BLaER1 (cell line): ENCODE data around the gene BNIP5.
"Not testable (repeated sequence)": the region's sequence is repeated elsewhere in the genome, so short reads cannot be mapped to it uniquely, and the experiment has no call there.

Experiments used
- H3K27ac ChIP-seq: shearing (Covaris generic); formaldehyde crosslinking; 2 replicates; pipeline ENCODE4 v1.8.1; 2022
- H3K27me3 ChIP-seq: shearing (Covaris generic); formaldehyde crosslinking; 2 replicates; pipeline ENCODE4 v1.8.1; 2022
- H3K36me3 ChIP-seq: shearing (Covaris generic); formaldehyde crosslinking; 2 replicates; pipeline ENCODE4 v1.8.1; 2022
- H3K4me1 ChIP-seq: shearing (Covaris generic); formaldehyde crosslinking; 2 replicates; pipeline ENCODE4 v1.8.1; 2022
- H3K4me2 ChIP-seq: shearing (Covaris generic); formaldehyde crosslinking; 2 replicates; pipeline ENCODE4 v1.8.1; 2022
- H3K4me3 ChIP-seq: shearing (Covaris generic); formaldehyde crosslinking; 2 replicates; pipeline ENCODE4 v1.8.1; 2022
- H3K9ac ChIP-seq: shearing (Covaris generic); formaldehyde crosslinking; 2 replicates; pipeline ENCODE4 v1.8.1; 2022
- H3K9me3 ChIP-seq: shearing (Covaris generic); formaldehyde crosslinking; 2 replicates; pipeline ENCODE4 v1.8.1; 2022
- H4K20me1 ChIP-seq: shearing (Covaris generic); formaldehyde crosslinking; 2 replicates; pipeline ENCODE4 v1.8.1; 2022
- Cebpa-rat ChIP-seq: shearing (Covaris generic); IDR thresholded peaks from 2 replicates; pipeline ENCODE4 v1.8.1; 2022

The BNIP5 gene

DNA sequence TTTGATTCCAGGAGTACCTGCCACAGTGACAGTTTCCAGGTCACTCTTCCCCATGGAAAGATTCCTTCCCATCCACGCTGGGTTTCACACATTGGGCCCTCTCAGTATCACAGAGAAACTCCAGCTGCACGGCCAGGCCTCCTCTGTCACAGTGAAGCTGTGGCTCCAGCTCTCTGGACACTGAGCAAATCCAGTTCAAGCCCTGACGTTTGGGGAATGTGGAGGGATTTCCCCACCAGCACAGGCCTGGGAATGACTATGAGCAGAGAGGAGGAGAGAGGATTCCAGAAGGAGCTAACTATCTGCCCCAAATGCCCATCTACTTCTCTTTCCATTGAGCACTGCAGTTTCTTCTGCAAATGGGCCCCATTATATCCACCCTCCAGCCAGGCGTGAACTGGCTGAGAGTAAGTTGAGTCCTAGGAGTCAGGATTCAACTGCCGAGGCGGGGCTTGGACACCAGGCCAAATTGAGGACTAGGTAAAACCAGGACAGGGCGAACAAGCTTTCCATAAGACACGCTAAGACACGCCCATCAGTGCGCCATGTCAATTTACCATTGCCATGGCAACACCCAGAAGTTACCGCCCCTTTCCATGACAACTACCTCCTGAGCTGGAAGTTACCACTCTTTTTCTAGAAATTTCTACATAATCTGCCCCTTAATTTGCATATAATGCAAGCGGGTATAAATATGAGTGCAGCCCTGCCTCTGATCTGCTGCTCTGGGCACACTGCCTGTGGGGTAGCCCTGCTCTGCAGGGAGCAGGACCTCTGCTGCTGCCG lies 9.2 kb upstream of the BNIP5 start:
- no peaks in the 10 kb centered on the region for H4K20me1 ChIP-seq
- H3K4me1 ChIP-seq: peaks cover 57% of the 10 kb centered on the region
- no peak for TF ChIP-seq Cebpa-rat
- no peak overlapping the region for H3K4me2 ChIP-seq
- no peaks in the 10 kb centered on the region for H3K9me3 ChIP-seq
- H3K27ac ChIP-seq: no peak overlapping the region
- H3K27me3 ChIP-seq: no peaks in the 10 kb centered on the region
- H3K4me3 ChIP-seq: no peak overlapping the region
- no peak overlapping the region for H3K9ac ChIP-seq
- H3K36me3 ChIP-seq: no peaks in the 10 kb centered on the region

DNA sequence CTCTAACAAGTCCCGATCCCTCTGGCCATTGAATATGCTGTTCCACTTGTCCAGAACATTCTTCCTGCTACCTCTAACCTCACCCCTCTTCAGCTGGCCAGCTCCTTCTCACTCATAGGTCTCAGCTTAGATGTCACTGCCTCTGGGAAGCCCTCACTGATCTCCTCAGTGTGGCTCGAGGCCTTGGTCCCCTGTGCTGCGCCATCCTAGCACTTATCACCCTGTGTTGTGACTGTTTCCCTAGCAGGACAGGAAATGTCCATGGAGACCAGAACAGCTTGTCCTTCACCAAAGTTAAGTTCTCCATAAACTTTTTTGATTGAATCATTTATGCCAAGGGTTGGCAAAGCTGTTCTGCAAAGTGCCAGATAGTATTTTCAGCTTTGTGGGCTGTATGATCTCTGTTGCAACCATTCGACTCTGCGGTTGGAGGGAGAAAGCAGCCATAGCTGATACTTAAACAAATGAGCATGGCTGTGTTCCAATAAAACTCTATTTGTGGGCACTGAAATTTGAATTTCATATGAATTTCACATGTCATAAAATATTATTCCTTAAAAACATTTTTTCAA lies 6.5 kb upstream of the BNIP5 start:
- H4K20me1 ChIP-seq: no peaks in the 10 kb centered on the region
- no peaks in the 10 kb centered on the region for H3K36me3 ChIP-seq
- H3K9ac ChIP-seq: no peak overlapping the region
- H3K4me2 ChIP-seq: no peak overlapping the region
- no peaks in the 10 kb centered on the region for H3K27me3 ChIP-seq
- H3K4me3 ChIP-seq: no peak overlapping the region
- peaks cover 49% of the 10 kb centered on the region for H3K4me1 ChIP-seq
- TF ChIP-seq Cebpa-rat: no peak
- no peak overlapping the region for H3K27ac ChIP-seq
- H3K9me3 ChIP-seq: no peaks in the 10 kb centered on the region

DNA sequence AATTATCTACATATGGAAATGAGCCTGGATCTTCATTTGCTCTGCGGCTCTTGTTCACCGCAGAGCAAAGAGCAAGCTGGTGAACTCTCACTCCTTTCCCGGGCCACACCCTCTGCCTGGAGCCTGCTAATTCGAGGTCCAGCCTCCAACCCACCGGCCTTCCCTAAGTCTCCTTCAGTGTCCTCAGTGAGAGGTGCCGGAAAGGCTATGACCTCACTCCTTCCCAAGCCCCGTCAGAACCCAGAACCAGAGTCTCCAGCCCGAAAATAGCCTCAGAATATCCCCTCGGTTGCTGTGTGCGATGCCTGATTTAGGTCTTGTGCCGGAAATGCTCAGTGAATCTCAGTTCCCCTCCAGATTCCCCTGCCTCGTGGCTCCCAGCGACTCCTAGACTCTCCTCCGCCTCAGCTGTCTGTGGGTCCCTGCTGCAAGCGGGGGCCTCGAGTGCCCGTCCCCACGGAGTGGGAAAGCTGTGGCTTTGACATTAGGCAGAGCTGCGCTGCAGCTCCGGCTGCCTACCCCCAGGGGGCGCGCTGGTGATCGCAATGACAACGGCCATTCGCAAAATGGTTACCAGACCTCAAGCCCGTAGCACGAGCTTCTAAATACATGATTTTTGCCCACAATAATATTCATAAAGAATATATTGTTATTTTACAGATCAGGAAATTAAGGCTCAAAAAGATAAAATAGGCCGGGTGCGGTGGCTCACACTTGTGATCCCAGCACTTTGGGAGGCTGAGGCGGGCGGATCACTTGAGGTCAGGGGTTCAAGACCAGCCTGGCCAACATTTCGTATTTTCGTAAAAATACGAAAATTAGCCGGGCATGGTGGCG lies 4.1 kb upstream of the BNIP5 start:
- Histone ChIP-seq H3K9me3 (no peaks in the 10 kb centered on the region), H3K27ac (no peak overlapping the region; the same call in 1 of the 2 replicates), H3K4me3 (no peak overlapping the region), H4K20me1 (no peaks in the 10 kb centered on the region), H3K9ac (no peak overlapping the region), H3K36me3 (no peaks in the 10 kb centered on the region), H3K4me2 (peak overlapping the region; percentile 68), H3K27me3 (no peaks in the 10 kb centered on the region), H3K4me1 (peaks cover 52% of the 10 kb centered on the region)
- TF ChIP-seq Cebpa-rat: no peak

DNA sequence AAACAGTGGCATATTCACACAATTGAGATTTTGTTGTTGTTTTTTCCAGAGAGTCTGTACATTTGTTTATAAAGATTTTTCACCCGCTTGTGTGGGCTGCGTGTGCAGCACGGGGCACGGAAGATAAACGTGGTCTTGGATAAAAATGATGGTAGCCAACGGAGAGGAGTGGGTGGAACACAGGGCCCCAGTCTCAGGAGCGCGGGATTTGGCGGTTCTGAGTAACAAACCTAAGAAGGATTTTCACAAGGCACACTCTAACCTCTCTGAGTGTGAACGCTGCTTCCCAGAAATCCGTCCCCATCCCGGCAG lies 3.6 kb upstream of the BNIP5 start:
- Histone ChIP-seq H3K9me3 (no peaks in the 10 kb centered on the region), H3K27me3 (no peaks in the 10 kb centered on the region), H3K27ac (no peak overlapping the region), H4K20me1 (no peaks in the 10 kb centered on the region), H3K9ac (no peak overlapping the region), H3K4me1 (peaks cover 53% of the 10 kb centered on the region), H3K4me2 (peak overlapping the region; percentile 68; the same call in 1 of the 2 replicates), H3K36me3 (no peaks in the 10 kb centered on the region), H3K4me3 (no peak overlapping the region)
- no peak for TF ChIP-seq Cebpa-rat

DNA sequence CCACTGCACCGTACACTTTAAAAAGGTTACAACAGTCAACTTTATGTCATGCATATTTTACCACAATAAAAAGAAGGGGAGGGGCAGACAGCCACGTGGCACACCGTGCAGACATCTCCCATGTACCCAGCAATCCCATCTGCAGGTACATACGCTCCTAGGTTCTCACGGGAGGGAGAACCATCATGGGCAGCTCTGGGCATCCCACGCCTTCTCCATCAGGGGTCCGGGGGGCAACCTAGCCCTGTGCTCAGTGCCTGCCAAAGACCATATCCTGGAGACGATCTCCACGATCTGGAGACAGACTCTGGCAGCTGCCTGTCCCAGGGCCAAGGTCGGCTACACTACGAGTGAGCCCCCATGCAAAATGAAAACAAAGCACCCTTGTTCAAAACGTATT lies 2.5 kb upstream of the BNIP5 start:
- Histone ChIP-seq H3K4me1 (peaks cover 64% of the 10 kb centered on the region), H3K9me3 (no peaks in the 10 kb centered on the region), H4K20me1 (no peaks in the 10 kb centered on the region), H3K4me2 (peak overlapping the region; percentile 35), H3K4me3 (no peak overlapping the region), H3K27ac (no peak overlapping the region), H3K9ac (no peak overlapping the region), H3K27me3 (no peaks in the 10 kb centered on the region), H3K36me3 (no peaks in the 10 kb centered on the region)
- no peak for TF ChIP-seq Cebpa-rat

DNA sequence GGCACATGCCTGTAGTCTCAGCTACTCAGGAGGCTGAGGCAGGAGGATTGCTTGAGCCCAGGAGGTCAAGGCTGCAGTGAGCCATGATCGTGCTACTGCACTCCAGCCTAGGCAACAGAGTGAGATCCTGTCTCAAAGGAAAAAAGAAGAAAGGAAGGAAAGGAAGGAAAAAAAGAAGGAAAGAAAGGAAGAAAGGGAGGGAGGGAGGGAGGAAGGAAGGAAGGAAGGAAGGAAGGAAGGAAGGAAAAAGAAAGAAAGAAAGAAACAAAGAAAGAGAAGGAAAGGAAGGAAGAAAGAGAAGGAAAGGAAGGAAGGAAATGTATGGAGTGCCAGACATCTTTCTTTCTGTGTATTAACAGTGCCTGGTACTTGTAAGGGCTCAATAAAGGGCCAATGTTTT lies 1.5 kb upstream of the BNIP5 start:
- H3K36me3 ChIP-seq, H4K20me1 ChIP-seq, H3K4me3 ChIP-seq, H3K9me3 ChIP-seq, H3K27ac ChIP-seq, H3K9ac ChIP-seq, H3K27me3 ChIP-seq: not testable (repeated sequence)
- Histone ChIP-seq H3K4me2 (peak overlapping the region; percentile 21; the same call in 1 of the 2 replicates), H3K4me1 (peaks cover 74% of the 10 kb centered on the region)

DNA sequence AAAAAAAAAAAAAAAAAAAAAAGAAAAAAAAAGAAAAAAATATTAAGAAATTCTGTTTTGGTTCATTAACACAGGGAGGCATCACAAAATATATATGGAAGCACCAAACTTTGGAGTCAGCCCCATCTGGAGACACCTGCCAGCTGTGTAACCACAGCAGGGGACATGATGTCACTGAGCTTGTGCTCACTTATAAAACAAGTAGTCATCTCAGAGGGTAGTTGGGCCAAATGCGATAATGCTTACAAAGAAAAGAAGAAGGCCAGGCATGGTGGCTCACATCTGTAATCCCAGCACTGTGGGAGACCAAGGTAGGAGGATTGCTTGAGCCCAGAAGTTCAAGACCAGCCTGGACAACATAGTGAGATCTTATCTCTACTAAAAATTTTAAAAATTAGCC lies 1.1 kb upstream of the BNIP5 start:
- no peaks in the 10 kb centered on the region for H4K20me1 ChIP-seq
- H3K27ac ChIP-seq: no peak overlapping the region
- H3K4me1 ChIP-seq: peaks cover 77% of the 10 kb centered on the region
- no peaks in the 10 kb centered on the region for H3K36me3 ChIP-seq
- H3K27me3 ChIP-seq: no peaks in the 10 kb centered on the region
- H3K9me3 ChIP-seq: no peaks in the 10 kb centered on the region
- no peak overlapping the region for H3K4me3 ChIP-seq
- H3K4me2 ChIP-seq: peak overlapping the region; percentile 21; the same call in 1 of the 2 replicates
- no peak for TF ChIP-seq Cebpa-rat
- no peak overlapping the region for H3K9ac ChIP-seq

DNA sequence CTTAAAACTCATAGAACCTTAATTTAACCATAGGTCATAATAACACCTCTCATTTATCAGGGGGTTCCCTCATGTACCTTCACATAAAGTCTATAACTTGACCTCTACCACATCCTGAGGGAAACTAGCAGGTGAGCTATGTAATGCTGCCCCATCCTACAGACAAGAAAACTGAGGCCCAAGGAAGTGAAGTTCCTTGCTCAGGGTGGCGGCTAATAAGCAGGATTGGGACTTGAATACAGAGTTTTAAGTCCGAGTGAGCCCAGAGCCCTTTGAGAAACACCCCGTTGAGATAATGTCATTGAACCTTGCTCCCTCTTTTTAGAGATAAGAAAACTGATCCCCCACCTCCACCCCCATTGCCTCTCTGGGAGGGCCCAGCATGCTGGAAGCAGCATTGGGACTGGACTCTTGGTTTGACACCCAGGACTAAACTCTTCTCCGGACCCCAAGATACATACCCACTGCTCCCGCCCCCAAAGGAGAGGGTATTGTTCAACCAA lies 429 bp downstream of the BNIP5 start:
- H4K20me1 ChIP-seq: no peaks in the 10 kb centered on the region
- no peak overlapping the region for H3K4me3 ChIP-seq
- no peak overlapping the region for H3K4me2 ChIP-seq
- no peaks in the 10 kb centered on the region for H3K9me3 ChIP-seq
- peaks cover 77% of the 10 kb centered on the region for H3K4me1 ChIP-seq
- H3K9ac ChIP-seq: no peak overlapping the region
- TF ChIP-seq Cebpa-rat: no peak
- H3K27me3 ChIP-seq: no peaks in the 10 kb centered on the region
- no peaks in the 10 kb centered on the region for H3K36me3 ChIP-seq
- no peak overlapping the region for H3K27ac ChIP-seq

DNA sequence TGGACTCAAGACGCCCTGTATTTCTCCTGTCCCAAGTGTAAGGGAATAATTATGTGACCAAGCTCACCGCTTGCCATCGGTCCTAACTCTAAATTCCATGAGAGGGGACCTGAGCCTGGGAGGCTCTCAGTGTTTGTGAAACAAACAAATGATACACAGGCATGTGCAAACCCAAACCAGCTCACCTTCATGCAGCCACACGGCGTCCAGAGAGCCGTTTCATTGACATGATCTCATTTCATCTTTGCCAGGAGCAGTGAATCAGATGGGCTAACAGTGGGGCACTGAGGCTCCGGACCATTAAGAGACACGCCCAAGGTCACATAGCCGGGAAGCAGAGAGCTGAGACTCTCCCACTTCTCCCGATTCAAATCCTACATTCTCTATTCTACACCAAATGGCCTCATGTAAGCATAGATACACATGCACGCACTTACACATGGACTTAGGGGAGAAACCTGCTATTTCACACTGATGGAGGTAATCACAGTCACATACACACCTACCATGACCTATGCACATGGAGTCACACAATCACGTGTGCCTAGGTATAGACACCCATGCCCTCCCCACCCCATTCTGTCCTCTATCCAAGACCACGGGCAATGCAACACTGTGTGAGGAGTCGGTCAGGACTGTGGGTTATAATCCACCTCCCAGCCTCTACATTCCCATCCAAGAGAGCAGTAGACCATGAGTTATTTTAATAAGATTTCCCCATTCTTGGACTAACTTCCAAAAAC lies 1.1 kb downstream of the BNIP5 start:
- Histone ChIP-seq H3K36me3 (no peaks in the 10 kb centered on the region), H3K4me3 (no peak overlapping the region), H3K9me3 (no peaks in the 10 kb centered on the region), H3K4me2 (peak overlapping the region; percentile 83; the same call in 1 of the 2 replicates), H4K20me1 (no peaks in the 10 kb centered on the region), H3K27ac (no peak overlapping the region), H3K9ac (no peak overlapping the region), H3K27me3 (no peaks in the 10 kb centered on the region), H3K4me1 (peaks cover 75% of the 10 kb centered on the region)
- TF ChIP-seq Cebpa-rat: no peak
